Testis (tissue), 2 donors: Measurements from ENCODE around the gene HRH1.
"Not testable (repeated sequence)": the region's sequence is repeated elsewhere in the genome, so short reads cannot be mapped to it uniquely, and the experiment has no call there.

ENCODE experiments used
- POLR2A ChIP-seq: fragments of 450-650 bp; IDR thresholded peaks from one replicate; pipeline ENCODE4 v1.6.1; 2017; ENCODE audit warnings: antibody characterized with exemption, mild to moderate bottlenecking, moderate library complexity
- TF ChIP-seq, protein P1 (sequence below), 3 experiments: fragments of 450-650 bp in 2 of 3; fragments of 200-600 bp in 1 of 3; sonication (generic) in 1 of 3; IDR thresholded peaks; one replicate each; pipeline ENCODE4 v1.5.1; 2016 to 2019; ENCODE audit warnings: antibody characterized with exemption in 3 of 3, mild to moderate bottlenecking in 2 of 3, moderate library complexity in 1 of 3

DNA sequence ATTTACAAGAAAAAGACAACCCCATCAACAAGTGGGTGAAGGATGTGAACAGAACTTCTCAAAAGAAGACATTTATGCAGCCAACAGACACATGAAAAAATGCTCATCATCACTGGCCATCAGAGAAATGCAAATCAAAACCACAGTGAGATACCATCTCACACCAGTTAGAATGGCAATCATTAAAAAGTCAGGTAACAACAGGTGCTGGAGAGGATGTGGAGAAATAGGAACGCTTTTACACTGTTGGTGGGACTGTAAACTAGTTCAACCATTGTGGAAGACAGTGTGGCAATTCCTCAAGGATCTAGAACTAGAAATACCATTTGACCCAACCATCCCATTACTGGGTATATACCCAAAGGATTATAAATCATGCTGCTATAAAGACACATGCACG is 41.0 kb upstream of the HRH1 start:
- TF ChIP-seq, protein P1, sequence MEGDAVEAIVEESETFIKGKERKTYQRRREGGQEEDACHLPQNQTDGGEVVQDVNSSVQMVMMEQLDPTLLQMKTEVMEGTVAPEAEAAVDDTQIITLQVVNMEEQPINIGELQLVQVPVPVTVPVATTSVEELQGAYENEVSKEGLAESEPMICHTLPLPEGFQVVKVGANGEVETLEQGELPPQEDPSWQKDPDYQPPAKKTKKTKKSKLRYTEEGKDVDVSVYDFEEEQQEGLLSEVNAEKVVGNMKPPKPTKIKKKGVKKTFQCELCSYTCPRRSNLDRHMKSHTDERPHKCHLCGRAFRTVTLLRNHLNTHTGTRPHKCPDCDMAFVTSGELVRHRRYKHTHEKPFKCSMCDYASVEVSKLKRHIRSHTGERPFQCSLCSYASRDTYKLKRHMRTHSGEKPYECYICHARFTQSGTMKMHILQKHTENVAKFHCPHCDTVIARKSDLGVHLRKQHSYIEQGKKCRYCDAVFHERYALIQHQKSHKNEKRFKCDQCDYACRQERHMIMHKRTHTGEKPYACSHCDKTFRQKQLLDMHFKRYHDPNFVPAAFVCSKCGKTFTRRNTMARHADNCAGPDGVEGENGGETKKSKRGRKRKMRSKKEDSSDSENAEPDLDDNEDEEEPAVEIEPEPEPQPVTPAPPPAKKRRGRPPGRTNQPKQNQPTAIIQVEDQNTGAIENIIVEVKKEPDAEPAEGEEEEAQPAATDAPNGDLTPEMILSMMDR (IDR thresholded peaks at IDR 0.05): not testable (repeated sequence)
- TF ChIP-seq POLR2A: not testable (repeated sequence)
